ENCODE results near the gene EVA1C.
"Not testable (repeated sequence)": the region's sequence is repeated elsewhere in the genome, so short reads cannot be mapped to it uniquely, and the experiment has no call there.

The EVA1C gene

DNA sequence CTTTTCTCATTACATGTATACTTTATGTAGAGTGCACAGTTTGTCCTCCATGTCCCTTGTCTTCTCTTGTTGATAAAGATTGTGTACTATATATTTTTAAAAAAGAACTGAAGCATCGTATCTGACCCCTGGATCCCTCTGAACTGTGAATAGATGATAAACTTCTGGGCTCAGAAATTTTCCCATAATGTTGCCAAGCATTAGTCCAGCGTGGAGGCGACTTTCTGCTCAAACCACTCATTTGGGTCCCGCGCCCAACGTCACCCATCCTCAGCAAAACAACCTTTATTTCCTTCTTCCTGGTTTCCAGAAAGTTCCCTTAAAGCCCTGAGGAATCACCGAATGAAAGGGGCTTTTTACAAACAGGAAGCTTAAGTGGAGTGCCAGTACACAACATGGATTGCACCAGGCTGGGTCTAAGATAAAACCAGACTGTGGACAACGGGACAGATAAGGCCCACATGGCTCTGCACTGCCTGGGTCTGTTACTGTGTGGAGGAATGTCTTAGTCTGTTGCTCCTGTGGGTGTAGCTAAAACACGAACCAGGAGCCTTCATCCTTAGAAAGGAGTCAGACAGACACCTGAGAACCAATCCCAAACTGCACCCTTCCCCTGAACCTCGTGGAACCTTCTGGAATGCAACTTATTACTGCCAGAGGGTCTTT is 15.6 kb downstream of the EVA1C start:
- Histone ChIP-seq H3K4me1 (ENCODE audit: insufficient read depth, low read length) (peaks cover 7% of the 10 kb centered on the region; the same call in 1 of the 2 replicates), H3K27me3 (ENCODE audit: insufficient read depth, low read length) (no peaks in the 10 kb centered on the region), H3K4me3 (ENCODE audit: low read length) (no peak overlapping the region), H3K36me3 (ENCODE audit: insufficient read depth, low read depth, low read length) (no peaks in the 10 kb centered on the region), H3K27ac (ENCODE audit: low read length) (no peak overlapping the region), H3K9ac (ENCODE audit: low read depth, low read length) (no peak overlapping the region), H3K9me3 (ENCODE audit: insufficient read depth, low read depth, low read length) (no peaks in the 10 kb centered on the region)

DNA sequence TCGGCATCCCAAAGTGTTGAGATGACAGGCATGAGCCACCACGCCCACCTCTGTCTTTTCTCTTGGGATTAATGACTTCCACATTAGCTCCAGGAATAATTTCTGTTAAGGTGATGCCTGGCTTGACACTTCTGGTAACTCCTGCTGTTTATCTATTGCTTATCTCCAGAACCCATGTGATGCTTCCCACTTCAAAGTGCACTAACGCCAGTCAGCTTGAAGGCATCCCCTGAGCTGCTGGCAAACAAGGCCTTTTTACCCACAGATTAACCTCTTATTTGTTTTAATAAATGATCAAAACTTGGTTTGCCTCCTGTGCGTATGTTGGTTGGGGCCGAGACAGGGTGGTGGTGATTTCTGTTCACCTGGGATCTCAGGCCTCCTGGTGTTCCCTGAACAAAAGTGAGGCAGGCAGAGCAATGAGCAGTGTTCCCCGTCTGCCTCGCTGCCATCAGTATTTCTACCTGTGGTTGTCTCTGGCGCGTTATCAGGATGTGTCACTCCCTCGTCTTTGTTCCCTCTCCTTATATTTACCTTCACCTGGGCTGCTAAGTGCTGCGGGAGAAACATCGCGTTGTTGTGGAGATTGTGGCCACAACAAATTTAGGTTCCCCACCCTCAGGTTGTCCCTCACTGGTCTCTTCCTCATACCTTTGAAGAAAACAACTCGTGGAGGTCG is 20.6 kb downstream of the EVA1C start:
- H3K4me3 ChIP-seq (ENCODE audit: low read length); H3K36me3 ChIP-seq (ENCODE audit: insufficient read depth, low read depth, low read length); H3K9me3 ChIP-seq (ENCODE audit: insufficient read depth, low read depth, low read length); H3K27me3 ChIP-seq (ENCODE audit: insufficient read depth, low read length); H3K4me1 ChIP-seq (ENCODE audit: insufficient read depth, low read length); H3K9ac ChIP-seq (ENCODE audit: low read depth, low read length); H3K27ac ChIP-seq (ENCODE audit: low read length): not testable (repeated sequence)

DNA sequence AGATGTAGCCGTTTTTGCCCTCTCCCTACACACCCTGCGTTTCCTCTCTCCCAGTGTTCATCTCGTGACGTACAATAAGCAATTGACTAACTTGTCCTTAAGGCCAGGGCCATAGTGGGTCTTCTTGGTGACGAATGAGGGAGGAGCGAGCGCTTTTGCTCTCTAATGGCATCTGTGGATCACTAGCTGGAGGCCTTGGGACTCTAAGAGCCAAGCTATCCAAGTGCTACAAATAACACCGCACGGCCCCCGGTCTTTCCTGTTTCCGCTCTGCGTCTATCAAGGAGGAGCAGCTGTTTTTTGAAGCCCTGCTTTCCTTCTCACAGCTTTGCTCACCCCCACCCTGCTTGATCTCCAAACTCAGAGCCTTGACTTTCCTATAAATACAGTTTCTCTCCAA is 25.2 kb downstream of the EVA1C start:
- Histone ChIP-seq H3K36me3 (ENCODE audit: insufficient read depth, low read depth, low read length) (no peaks in the 10 kb centered on the region), H3K4me3 (ENCODE audit: low read length) (no peak overlapping the region), H3K27ac (ENCODE audit: low read length) (no peak overlapping the region), H3K27me3 (ENCODE audit: insufficient read depth, low read length) (no peaks in the 10 kb centered on the region), H3K9ac (ENCODE audit: low read depth, low read length) (no peak overlapping the region), H3K9me3 (ENCODE audit: insufficient read depth, low read depth, low read length) (no peaks in the 10 kb centered on the region), H3K4me1 (ENCODE audit: insufficient read depth, low read length) (no peaks in the 10 kb centered on the region)

DNA sequence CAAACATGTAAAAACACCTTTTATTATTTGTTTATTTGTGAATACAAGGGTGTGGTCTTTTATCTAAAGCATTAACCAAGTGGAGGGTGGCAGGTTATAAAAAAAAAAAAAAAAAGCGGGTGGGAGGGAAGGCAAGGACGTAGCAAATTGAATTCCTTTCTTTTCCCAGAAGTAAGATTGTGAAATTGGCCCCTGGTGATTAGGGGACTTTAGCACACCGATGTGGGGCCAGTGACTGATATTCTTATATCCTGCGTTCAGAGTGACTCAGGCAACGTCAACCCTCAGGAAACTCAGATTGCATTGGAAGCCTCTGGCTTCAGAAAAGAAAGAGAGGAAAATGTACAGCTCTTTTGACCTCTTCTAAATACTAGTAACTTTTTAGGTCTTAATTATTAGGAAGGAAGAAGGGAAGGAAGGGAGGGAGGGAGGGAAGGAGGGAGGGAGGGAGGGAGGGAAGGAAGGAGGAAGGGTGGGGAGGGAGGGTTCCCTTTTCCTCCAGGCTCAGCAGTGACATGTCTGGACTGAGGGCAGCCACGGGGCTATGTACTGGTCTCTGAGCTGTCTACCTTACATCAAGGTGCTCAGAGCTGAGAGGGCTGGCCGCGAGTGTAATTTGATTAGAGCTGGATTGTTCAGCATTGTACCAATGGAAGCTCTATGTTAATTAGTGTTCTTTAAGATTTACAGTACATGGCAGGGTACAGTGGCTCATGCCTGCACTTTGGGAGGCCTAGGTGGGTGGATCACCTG is 30.2 kb downstream of the EVA1C start:
- Histone ChIP-seq H3K4me3 (ENCODE audit: low read length) (no peak overlapping the region), H3K27me3 (ENCODE audit: insufficient read depth, low read length) (no peaks in the 10 kb centered on the region), H3K9me3 (ENCODE audit: insufficient read depth, low read depth, low read length) (no peaks in the 10 kb centered on the region), H3K4me1 (ENCODE audit: insufficient read depth, low read length) (no peaks in the 10 kb centered on the region), H3K9ac (ENCODE audit: low read depth, low read length) (no peak overlapping the region), H3K36me3 (ENCODE audit: insufficient read depth, low read depth, low read length) (no peaks in the 10 kb centered on the region), H3K27ac (ENCODE audit: low read length) (no peak overlapping the region)

DNA sequence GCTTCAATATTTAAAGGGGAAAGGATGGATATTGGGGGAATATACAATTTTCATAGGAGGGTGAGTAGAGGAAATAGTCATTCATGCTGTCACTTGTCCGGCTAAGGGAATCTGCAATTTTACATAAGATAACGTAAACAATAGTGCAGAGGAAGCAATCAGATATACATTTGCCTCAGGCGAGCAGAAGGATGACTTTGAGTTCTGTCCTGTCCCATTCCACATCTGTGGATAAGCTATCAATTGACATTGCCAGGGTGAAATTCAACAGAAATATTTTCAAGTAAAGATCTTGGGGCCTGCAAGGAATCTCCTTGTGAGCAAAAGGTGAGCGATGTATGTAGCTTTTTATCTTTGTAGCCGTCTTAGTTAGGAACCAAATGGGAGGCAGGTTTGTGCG is 32.6 kb downstream of the EVA1C start:
- H3K9me3 ChIP-seq (ENCODE audit: insufficient read depth, low read depth, low read length) = no peaks in the 10 kb centered on the region
- H3K36me3 ChIP-seq (ENCODE audit: insufficient read depth, low read depth, low read length) = no peaks in the 10 kb centered on the region
- no peak overlapping the region for H3K27ac ChIP-seq (ENCODE audit: low read length)
- H3K4me3 ChIP-seq (ENCODE audit: low read length) = no peak overlapping the region
- no peak overlapping the region for H3K9ac ChIP-seq (ENCODE audit: low read depth, low read length)
- no peaks in the 10 kb centered on the region for H3K4me1 ChIP-seq (ENCODE audit: insufficient read depth, low read length)
- H3K27me3 ChIP-seq (ENCODE audit: insufficient read depth, low read length) = no peaks in the 10 kb centered on the region

DNA sequence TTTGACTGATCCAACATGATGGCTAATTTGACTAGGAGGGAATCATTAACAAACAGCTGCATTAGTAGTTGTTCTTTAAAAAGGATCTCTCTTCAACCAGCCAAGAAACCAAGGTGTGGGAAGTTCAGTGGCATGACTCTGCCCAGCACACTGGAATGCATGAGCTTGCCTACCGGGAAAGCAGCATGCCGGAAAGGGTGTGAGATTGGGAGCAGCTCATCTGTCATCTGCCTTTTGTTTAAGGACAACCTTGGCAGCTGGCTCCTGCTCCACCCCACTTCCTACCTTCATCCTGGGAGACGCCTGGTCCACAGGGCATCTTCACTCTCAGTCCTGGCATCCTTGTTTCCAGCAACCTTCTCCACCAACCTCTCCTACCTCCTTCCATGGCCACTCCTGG is 33.9 kb downstream of the EVA1C start:
- not testable (repeated sequence) for H3K36me3 ChIP-seq (ENCODE audit: insufficient read depth, low read depth, low read length); H3K4me1 ChIP-seq (ENCODE audit: insufficient read depth, low read length); H3K27ac ChIP-seq (ENCODE audit: low read length); H3K27me3 ChIP-seq (ENCODE audit: insufficient read depth, low read length); H3K4me3 ChIP-seq (ENCODE audit: low read length); H3K9ac ChIP-seq (ENCODE audit: low read depth, low read length); H3K9me3 ChIP-seq (ENCODE audit: insufficient read depth, low read depth, low read length)

DNA sequence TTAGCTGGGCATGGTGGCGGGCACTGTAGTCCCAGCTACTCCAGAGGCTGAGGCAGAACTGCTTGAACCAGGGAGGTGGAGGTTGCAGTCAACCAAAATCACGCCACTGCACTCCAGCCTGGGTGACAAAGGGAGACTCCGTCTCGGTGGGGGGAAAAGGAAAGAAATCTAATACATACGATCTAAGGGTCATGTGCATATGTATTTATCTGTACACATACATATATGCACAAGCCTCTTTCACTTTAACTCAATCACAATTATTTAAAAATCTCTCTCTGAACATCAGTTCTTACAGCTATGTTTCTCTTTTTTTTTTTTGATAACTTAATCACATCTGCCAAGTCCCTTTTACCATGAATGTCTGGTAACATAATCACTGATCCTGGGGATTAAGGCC is 34.7 kb downstream of the EVA1C start:
- no peak overlapping the region for H3K9ac ChIP-seq (ENCODE audit: low read depth, low read length)
- H3K4me3 ChIP-seq (ENCODE audit: low read length) = no peak overlapping the region
- H3K36me3 ChIP-seq (ENCODE audit: insufficient read depth, low read depth, low read length) = no peaks in the 10 kb centered on the region
- no peak overlapping the region for H3K27ac ChIP-seq (ENCODE audit: low read length)
- no peaks in the 10 kb centered on the region for H3K27me3 ChIP-seq (ENCODE audit: insufficient read depth, low read length)
- H3K4me1 ChIP-seq (ENCODE audit: insufficient read depth, low read length) = no peaks in the 10 kb centered on the region
- H3K9me3 ChIP-seq (ENCODE audit: insufficient read depth, low read depth, low read length) = no peaks in the 10 kb centered on the region

DNA sequence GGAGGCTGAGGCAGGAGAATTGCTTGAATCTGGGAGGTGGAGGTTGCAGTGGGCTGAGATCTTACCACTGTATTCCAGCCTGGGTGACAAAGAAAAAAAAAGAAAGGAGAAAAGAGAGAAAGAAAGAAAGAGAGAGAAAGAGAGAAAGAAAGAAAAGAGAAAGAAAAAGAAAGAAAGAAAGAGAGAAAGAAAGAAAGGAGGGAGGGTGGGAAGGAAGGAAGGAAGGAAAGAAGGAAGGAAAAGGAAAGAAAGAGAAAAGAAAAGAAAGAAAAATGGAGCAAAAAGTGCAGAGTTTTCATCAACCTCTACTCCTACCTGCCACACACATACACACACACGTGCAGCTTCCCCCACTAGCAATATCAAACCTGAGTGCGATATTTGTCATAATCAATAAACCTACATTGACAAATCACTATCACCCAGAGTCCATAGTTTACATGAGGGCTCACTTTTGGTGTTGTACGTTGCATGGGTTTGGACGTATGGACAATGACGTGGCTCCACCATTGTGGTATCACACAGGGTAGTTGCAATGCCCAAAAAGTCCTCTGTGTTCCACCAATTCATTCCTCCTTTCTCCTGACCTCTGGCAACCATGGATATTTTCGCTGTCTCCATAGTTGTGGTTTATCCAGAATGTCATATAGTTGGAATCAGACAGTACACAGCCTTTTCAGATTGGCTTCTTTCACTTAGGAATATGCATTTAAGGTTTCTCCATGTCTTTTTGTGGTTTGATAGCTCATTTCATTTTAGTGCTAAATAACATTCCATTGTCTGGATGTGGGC is 36.5 kb downstream of the EVA1C start:
- no peaks in the 10 kb centered on the region for H3K27me3 ChIP-seq (ENCODE audit: insufficient read depth, low read length)
- H3K36me3 ChIP-seq (ENCODE audit: insufficient read depth, low read depth, low read length) = no peaks in the 10 kb centered on the region
- no peaks in the 10 kb centered on the region for H3K9me3 ChIP-seq (ENCODE audit: insufficient read depth, low read depth, low read length)
- H3K4me3 ChIP-seq (ENCODE audit: low read length) = no peak overlapping the region
- no peaks in the 10 kb centered on the region for H3K4me1 ChIP-seq (ENCODE audit: insufficient read depth, low read length)
- no peak overlapping the region for H3K9ac ChIP-seq (ENCODE audit: low read depth, low read length)
- H3K27ac ChIP-seq (ENCODE audit: low read length) = no peak overlapping the region

DNA sequence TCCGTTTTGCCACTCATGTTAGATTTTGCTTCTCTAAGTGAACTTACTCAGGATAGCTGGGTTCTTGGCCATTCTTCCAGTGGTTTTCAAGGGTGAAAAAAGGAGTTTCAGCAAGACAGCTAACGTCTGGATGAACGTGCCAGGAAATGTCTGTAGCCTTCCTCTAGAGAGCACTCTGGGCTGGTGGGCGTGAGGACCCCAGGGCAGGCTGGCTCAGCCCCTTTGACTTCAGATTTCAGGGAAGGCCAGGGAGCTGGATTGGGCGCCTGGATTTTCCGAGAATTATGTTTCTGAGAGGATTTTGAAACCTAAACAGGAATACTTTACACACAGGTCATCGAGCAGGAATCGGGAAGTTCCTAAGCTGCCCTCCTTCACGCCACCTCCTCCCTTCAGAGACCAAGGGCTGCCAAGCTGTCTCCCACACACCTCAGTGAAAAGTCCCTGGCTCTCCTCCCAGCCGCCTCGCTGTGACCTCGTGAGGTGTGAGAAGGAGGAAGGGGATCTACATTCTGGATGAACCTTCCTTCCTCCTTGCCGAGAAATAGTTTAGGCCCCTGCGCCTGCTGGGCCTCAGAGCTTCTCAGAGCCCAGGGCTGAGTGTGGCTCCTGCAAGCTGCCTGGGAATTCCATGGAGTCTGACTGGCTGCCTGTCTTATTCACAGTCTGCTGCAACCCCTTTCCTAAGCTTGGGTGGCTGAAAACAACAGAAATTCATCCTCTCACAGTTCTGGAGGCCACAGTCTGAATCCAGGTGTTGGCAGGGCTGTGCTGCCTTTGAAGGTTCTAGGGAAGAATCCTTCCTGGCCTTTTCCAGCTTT is 38.6 kb downstream of the EVA1C start:
- not testable (repeated sequence) for H3K4me1 ChIP-seq (ENCODE audit: insufficient read depth, low read length); H3K27me3 ChIP-seq (ENCODE audit: insufficient read depth, low read length); H3K27ac ChIP-seq (ENCODE audit: low read length); H3K4me3 ChIP-seq (ENCODE audit: low read length); H3K36me3 ChIP-seq (ENCODE audit: insufficient read depth, low read depth, low read length); H3K9ac ChIP-seq (ENCODE audit: low read depth, low read length); H3K9me3 ChIP-seq (ENCODE audit: insufficient read depth, low read depth, low read length)

DNA sequence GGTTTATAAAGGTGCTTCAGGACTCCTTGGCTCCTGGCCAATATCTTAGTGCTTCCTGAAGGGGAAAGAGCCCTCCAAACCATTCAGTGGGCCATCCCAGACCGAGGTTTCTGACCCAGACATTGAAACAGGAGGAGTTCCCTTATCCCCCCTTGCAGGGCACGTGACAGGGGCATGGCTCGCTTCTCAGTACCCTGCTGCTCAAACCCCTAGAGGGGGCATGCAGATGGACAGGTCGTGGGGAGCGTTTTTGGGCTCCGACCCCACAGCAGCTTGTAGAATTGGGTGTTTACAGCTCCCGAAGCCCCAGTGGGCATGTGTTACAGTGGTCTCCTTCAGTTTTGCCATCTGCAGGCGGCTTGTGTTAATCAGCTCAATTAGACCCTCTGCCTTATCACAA is 39.7 kb downstream of the EVA1C start:
- H3K27me3 ChIP-seq (ENCODE audit: insufficient read depth, low read length); H3K4me3 ChIP-seq (ENCODE audit: low read length); H3K4me1 ChIP-seq (ENCODE audit: insufficient read depth, low read length); H3K9me3 ChIP-seq (ENCODE audit: insufficient read depth, low read depth, low read length); H3K9ac ChIP-seq (ENCODE audit: low read depth, low read length); H3K36me3 ChIP-seq (ENCODE audit: insufficient read depth, low read depth, low read length); H3K27ac ChIP-seq (ENCODE audit: low read length): not testable (repeated sequence)

DNA sequence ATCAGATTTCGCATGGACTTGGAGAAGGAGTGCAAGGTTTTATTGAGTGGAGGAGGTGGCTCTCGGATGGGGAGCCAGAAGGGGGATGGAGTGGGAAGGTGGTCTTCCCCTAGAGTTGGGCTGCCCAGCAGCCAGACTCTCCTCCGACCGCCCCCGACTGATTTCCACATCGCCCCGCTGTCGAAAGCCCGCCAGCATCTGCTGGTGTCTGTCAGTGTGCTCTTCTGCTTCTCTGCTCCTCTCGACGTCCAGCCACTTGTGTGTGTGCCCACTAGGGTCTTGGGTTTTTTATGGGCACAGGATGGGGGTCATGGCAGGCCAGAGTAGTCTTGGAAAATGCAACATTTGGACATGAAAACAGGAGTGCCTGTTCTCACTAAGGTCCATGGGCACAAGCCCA is 40.1 kb downstream of the EVA1C start:
- Histone ChIP-seq H3K27me3 (ENCODE audit: insufficient read depth, low read length) (no peaks in the 10 kb centered on the region), H3K4me3 (ENCODE audit: low read length) (no peak overlapping the region), H3K4me1 (ENCODE audit: insufficient read depth, low read length) (no peaks in the 10 kb centered on the region), H3K36me3 (ENCODE audit: insufficient read depth, low read depth, low read length) (no peaks in the 10 kb centered on the region), H3K27ac (ENCODE audit: low read length) (no peak overlapping the region), H3K9me3 (ENCODE audit: insufficient read depth, low read depth, low read length) (no peaks in the 10 kb centered on the region), H3K9ac (ENCODE audit: low read depth, low read length) (no peak overlapping the region)

All from iPS-20b (cell line).